ENCODE data around the gene NIM1K.
"Not testable (repeated sequence)": the region's sequence is repeated elsewhere in the genome, so short reads cannot be mapped to it uniquely, and the experiment has no call there.

Gene NIM1K

DNA sequence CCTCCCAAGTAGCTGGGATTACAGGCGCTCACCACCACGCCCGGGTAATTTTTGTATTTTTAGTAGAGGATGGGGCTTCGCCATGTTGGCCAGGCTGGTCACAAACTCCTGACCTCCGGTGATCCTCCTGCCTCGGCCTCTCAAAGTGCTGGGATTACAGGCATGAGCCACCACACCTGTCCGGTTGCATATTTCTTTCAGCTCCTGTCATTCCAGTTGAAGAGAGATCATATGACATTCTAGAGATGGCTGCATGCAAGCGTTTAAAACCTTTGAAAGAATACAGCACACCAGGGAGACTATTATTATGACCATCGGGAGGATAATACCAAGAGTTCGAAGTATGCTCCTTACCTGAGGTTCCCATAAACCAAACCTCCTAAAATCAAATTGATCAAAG, 9.6 kb upstream of the NIM1K start:
- Histone ChIP-seq H3K27ac (ENCODE audit: extremely low read depth, low read depth, low read length) (no peak overlapping the region), H3K4me3 (ENCODE audit: low read depth, low read length) (no peak overlapping the region), H3K9me3 (ENCODE audit: control insufficient read depth, insufficient read depth, low read depth, low read length) (no peaks in the 10 kb centered on the region), H3K36me3 (ENCODE audit: control insufficient read depth in 2 of 2, insufficient read depth in 1 of 2, low read length in 2 of 2) (no peaks in the 10 kb centered on the region; a peak in 1 of 3 replicates), H3K4me1 (ENCODE audit: control insufficient read depth, insufficient read depth, low read length) (0 out of 2 replicates have a peak, but pooled peaks cover 2% of the 10 kb centered on the region)
- POLR2A ChIA-PET: no interaction called here
- CTCF ChIA-PET: interaction anchor here (0.6 kb wide), 1 partner anchor 73 kb away, joined by 3 read pairs; no protein-coding TSS in a partner anchor
- TF ChIP-seq ZNF341 (tag by site-specific recombination; IDR thresholded peaks at IDR 0.05; ENCODE audit: low read depth) (no peak), ZSCAN16 (tag by site-specific recombination; IDR thresholded peaks at IDR 0.05) (no peak), ZFP41 (tag by site-specific recombination; IDR thresholded peaks at IDR 0.05; ENCODE audit: borderline replicate concordance) (no peak), SALL2 (tag by site-specific recombination; IDR thresholded peaks at IDR 0.05; ENCODE audit: borderline replicate concordance) (no peak), ZFP3 (tag by site-specific recombination; IDR thresholded peaks at IDR 0.05; ENCODE audit: low read depth) (no peak), ZNF837 (tag by site-specific recombination; IDR thresholded peaks at IDR 0.05) (no peak), ZBTB7A (tag by site-specific recombination; IDR thresholded peaks at IDR 0.05; ENCODE audit: low read depth) (no peak), ZNF777 (tag by site-specific recombination; IDR thresholded peaks at IDR 0.05; ENCODE audit: borderline replicate concordance) (no peak), ZNF404 (tag by site-specific recombination; IDR thresholded peaks at IDR 0.05) (no peak), ZFP37 (tag by site-specific recombination; IDR thresholded peaks at IDR 0.05) (no peak), ZNF514 (tag by site-specific recombination; IDR thresholded peaks at IDR 0.05) (no peak), ZNF423 (tag by site-specific recombination; IDR thresholded peaks at IDR 0.05) (no peak), TRIM28 (IDR thresholded peaks at IDR 0.05; ENCODE audit: borderline replicate concordance, low read length) (no peak), ZSCAN23 (tag by site-specific recombination; IDR thresholded peaks at IDR 0.05) (no peak), ZNF707 (tag by site-specific recombination; IDR thresholded peaks at IDR 0.05) (no peak)
- TF ChIP-seq, protein P1, sequence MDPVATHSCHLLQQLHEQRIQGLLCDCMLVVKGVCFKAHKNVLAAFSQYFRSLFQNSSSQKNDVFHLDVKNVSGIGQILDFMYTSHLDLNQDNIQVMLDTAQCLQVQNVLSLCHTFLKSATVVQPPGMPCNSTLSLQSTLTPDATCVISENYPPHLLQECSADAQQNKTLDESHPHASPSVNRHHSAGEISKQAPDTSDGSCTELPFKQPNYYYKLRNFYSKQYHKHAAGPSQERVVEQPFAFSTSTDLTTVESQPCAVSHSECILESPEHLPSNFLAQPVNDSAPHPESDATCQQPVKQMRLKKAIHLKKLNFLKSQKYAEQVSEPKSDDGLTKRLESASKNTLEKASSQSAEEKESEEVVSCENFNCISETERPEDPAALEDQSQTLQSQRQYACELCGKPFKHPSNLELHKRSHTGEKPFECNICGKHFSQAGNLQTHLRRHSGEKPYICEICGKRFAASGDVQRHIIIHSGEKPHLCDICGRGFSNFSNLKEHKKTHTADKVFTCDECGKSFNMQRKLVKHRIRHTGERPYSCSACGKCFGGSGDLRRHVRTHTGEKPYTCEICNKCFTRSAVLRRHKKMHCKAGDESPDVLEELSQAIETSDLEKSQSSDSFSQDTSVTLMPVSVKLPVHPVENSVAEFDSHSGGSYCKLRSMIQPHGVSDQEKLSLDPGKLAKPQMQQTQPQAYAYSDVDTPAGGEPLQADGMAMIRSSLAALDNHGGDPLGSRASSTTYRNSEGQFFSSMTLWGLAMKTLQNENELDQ (tag by site-specific recombination; IDR thresholded peaks at IDR 0.05; ENCODE audit: low read depth): no peak
- TF ChIP-seq, protein P2, sequence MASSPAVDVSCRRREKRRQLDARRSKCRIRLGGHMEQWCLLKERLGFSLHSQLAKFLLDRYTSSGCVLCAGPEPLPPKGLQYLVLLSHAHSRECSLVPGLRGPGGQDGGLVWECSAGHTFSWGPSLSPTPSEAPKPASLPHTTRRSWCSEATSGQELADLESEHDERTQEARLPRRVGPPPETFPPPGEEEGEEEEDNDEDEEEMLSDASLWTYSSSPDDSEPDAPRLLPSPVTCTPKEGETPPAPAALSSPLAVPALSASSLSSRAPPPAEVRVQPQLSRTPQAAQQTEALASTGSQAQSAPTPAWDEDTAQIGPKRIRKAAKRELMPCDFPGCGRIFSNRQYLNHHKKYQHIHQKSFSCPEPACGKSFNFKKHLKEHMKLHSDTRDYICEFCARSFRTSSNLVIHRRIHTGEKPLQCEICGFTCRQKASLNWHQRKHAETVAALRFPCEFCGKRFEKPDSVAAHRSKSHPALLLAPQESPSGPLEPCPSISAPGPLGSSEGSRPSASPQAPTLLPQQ (tag by site-specific recombination; IDR thresholded peaks at IDR 0.05): no peak
- TF ChIP-seq, protein P3, sequence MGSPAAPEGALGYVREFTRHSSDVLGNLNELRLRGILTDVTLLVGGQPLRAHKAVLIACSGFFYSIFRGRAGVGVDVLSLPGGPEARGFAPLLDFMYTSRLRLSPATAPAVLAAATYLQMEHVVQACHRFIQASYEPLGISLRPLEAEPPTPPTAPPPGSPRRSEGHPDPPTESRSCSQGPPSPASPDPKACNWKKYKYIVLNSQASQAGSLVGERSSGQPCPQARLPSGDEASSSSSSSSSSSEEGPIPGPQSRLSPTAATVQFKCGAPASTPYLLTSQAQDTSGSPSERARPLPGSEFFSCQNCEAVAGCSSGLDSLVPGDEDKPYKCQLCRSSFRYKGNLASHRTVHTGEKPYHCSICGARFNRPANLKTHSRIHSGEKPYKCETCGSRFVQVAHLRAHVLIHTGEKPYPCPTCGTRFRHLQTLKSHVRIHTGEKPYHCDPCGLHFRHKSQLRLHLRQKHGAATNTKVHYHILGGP (tag by site-specific recombination; IDR thresholded peaks at IDR 0.05): no peak

DNA sequence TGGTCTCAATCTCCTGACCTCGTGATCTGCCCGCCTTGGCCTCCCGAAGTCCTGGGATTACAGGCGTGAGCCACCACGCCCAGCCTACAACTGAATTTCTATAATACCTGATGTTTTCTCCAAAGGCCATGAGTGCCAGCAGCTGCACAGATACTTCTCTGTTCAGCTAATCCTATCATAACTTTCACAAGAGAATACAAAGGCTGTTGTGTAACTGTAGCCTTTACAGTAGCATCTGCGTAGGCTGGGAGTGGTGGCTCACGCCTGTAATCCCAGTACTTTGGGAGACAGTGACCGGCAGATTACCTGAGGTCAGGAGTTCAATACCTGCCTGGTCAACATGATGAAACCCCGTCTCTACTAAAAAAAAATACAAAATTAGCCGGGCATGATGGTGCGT, 8.9 kb upstream of the NIM1K start:
- not testable (repeated sequence) for H3K9me3 ChIP-seq (ENCODE audit: control insufficient read depth, insufficient read depth, low read depth, low read length); H3K4me3 ChIP-seq (ENCODE audit: low read depth, low read length); H3K4me1 ChIP-seq (ENCODE audit: control insufficient read depth, insufficient read depth, low read length); H3K27ac ChIP-seq (ENCODE audit: extremely low read depth, low read depth, low read length); H3K36me3 ChIP-seq (ENCODE audit: control insufficient read depth in 2 of 2, insufficient read depth in 1 of 2, low read length in 2 of 2)
- ChIA-PET POLR2A (interaction anchor here (0.6 to 0.7 kb wide), 2 partner anchors 80 to 94 kb away, joined by 3 to 4 read pairs; no protein-coding TSS in a partner anchor), CTCF (interaction anchor here (0.7 kb wide), 1 partner anchor 44 kb away, joined by 3 read pairs; no protein-coding TSS in a partner anchor)
